ENCODE data around the gene FBXO42. TPM values are rescaled to one million over a fixed set of nuclear protein-coding genes. Genes with fewer than 3 reads are reported as not detected.

Gene FBXO42
- total and polyA plus RNA-seq, 2 donors (not counting 3 experiments of a cell fraction or from before 2014, with no cell fraction given), result 16.3 to 20.4 TPM

GRCh38 chr1:16242556-16243214 is 109.6 kb downstream of the FBXO42 start:
- Histone ChIP-seq H3K27ac (ENCODE audit: insufficient read depth, low read depth, low read length) (no peak overlapping the region), H3K9me3 (replicated peaks; ENCODE audit: control insufficient read depth, insufficient read depth, low read length) (no peaks in the 10 kb centered on the region), H3K27me3 (ENCODE audit: control insufficient read depth in 2 of 2, insufficient read depth in 2 of 2, low read length in 2 of 2) (no peaks in the 10 kb centered on the region), H3K4me1 (ENCODE audit: control insufficient read depth, extremely low read depth, insufficient read depth, low read length) (peaks cover 6% of the 10 kb centered on the region), H3K4me3 (replicated peaks in 1 of 3; ENCODE audit: insufficient read depth in 1 of 3, low read depth in 1 of 3, low read length in 3 of 3) (no peak overlapping the region), H4K20me1 (replicated peaks; ENCODE audit: control insufficient read depth, extremely low read depth, insufficient read depth, low read length) (no peaks in the 10 kb centered on the region), H3K9ac (replicated peaks; ENCODE audit: extremely low read depth, insufficient read depth, low read length) (no peak overlapping the region), H3K36me3 (ENCODE audit: control insufficient read depth in 2 of 2, extremely low read depth in 1 of 2, insufficient read depth in 2 of 2, low read length in 2 of 2) (peaks cover 0 to 2% of the 10 kb centered on the region in 2 experiments), H2AFZ (ENCODE audit: low read depth, low read length) (no peak overlapping the region), H3K4me2 (ENCODE audit: insufficient read depth, low read length) (no peak overlapping the region), H3K9me1 (replicated peaks; ENCODE audit: control insufficient read depth, extremely low read depth, insufficient read depth, low read length) (no peaks in the 10 kb centered on the region), H3K79me2 (ENCODE audit: control insufficient read depth, insufficient read depth, low read length) (no peaks in the 10 kb centered on the region)
- BruUV-seq (replicated peaks), result no TSS peak
- CTCF ChIA-PET, result interaction anchor here (0.6 to 9.5 kb wide), 5 partner anchors 9 to 165 kb away, joined by 3 to 179 read pairs (median 5); partner anchors contain the start of gene FAM131C
- no peak for TF ChIP-seq EZH2 (IDR thresholded peaks at IDR 0.05; ENCODE audit: borderline replicate concordance, low read depth, low read length, severe bottlenecking)
- no peak for TF ChIP-seq CTCF (IDR thresholded peaks at IDR 0.05; ENCODE audit: extremely low read depth in 1 of 2, insufficient read depth in 1 of 2, low read depth in 1 of 2, low read length in 2 of 2)
- no peak for TF ChIP-seq FOS (IDR thresholded peaks at IDR 0.05; ENCODE audit: borderline replicate concordance, insufficient read depth, low read length)
- TF ChIP-seq JUN (IDR thresholded peaks at IDR 0.05; ENCODE audit: borderline replicate concordance, insufficient read depth, insufficient read length, low read depth), result no peak
- no peak for TF ChIP-seq POLR2AphosphoS5 (IDR thresholded peaks at IDR 0.05; ENCODE audit: insufficient read depth, low read depth, low read length)
- no peak for TF ChIP-seq GATA2 (IDR thresholded peaks at IDR 0.05; ENCODE audit: insufficient read depth, insufficient read length, low read depth, low read length)
- no peak for TF ChIP-seq POLR2A (IDR thresholded peaks at IDR 0.05; ENCODE audit: low read depth, low read length)
- TF ChIP-seq MYC (IDR thresholded peaks at IDR 0.05; ENCODE audit: low read depth, low read length), result no peak
- TF ChIP-seq, protein P1, sequence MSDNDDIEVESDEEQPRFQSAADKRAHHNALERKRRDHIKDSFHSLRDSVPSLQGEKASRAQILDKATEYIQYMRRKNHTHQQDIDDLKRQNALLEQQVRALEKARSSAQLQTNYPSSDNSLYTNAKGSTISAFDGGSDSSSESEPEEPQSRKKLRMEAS (IDR thresholded peaks at IDR 0.05; ENCODE audit: insufficient read depth, insufficient read length), result no peak
- POLR2A ChIA-PET, result no interaction called here
- DNase-seq (ENCODE audit: low read depth, low spot score), result no peak
- dilution Hi-C loops (cut with MboI; ENCODE audit: extremely low pct_ligation_motif_present, low sequenced_read_pairs), result no loop called here
- no peak for FAIRE-seq
- intact Hi-C loops (cut with micrococcal nuclease), result no loop called here

Measured in endothelial cell of umbilical vein (primary cell).